GM12864 (cell line): ENCODE measurements around the gene PACRG.

Source experiments
- DNase-seq: peaks from one replicate; pipeline ENCODE4 v3.0.0-alpha.2; 2011; ENCODE audit warnings: low read depth
- H3K4me3 ChIP-seq: 2 replicates; pipeline ENCODE4 v1.5.1; 2011; ENCODE audit warnings: mild to moderate bottlenecking, low read depth, low read length, control low read depth
- TF ChIP-seq, protein P1 (sequence below): IDR thresholded peaks from 2 replicates; pipeline ENCODE4 v1.5.1; 2011; ENCODE audit warnings: low read depth, mild to moderate bottlenecking, moderate library complexity, low read length, control low read depth, inconsistent platforms; ENCODE audit errors: missing control alignments

PACRG gene

DNA sequence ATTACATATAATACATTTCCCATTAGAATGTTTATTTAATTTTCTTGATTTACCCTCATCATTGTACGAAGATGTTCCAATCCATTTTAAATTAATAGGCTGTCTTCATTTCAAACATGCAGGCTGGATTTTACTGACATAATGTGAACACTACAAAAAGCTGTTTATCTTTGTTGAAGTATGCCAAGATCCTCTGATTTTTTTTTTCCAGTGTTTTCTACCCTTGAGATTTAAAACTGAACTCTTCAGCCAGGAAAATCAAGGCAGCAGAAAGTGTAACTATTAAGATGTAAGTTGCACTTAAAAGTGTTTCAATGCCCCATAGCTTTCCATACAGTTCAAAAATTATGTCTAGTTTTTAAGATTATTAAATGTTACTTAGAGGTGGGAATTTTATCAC lies 43.7 kb upstream of the PACRG start:
- TF ChIP-seq, protein P1, sequence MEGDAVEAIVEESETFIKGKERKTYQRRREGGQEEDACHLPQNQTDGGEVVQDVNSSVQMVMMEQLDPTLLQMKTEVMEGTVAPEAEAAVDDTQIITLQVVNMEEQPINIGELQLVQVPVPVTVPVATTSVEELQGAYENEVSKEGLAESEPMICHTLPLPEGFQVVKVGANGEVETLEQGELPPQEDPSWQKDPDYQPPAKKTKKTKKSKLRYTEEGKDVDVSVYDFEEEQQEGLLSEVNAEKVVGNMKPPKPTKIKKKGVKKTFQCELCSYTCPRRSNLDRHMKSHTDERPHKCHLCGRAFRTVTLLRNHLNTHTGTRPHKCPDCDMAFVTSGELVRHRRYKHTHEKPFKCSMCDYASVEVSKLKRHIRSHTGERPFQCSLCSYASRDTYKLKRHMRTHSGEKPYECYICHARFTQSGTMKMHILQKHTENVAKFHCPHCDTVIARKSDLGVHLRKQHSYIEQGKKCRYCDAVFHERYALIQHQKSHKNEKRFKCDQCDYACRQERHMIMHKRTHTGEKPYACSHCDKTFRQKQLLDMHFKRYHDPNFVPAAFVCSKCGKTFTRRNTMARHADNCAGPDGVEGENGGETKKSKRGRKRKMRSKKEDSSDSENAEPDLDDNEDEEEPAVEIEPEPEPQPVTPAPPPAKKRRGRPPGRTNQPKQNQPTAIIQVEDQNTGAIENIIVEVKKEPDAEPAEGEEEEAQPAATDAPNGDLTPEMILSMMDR = no peak
- H3K4me3 ChIP-seq = no peak overlapping the region
- DNase-seq = no peak

DNA sequence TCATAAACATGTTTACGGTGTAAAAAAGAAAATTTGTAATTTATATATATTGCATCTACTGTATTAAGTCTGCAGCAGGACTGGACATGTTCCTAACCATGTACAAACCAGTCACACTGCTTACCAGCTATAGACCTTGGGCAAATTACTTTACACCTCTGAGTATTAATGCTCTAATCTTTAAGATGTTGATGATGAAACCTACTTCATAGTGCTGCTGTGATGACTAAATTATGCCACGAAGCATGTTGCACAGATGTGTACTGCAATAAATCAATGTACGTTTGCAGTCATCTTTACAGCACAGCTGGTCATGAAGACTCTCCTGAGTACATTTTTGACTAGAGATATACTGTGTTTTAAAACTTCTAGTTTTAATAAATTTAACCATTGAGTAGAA lies 42.8 kb upstream of the PACRG start:
- TF ChIP-seq, protein P1 = no peak
- no peak for DNase-seq
- H3K4me3 ChIP-seq = no peak overlapping the region

DNA sequence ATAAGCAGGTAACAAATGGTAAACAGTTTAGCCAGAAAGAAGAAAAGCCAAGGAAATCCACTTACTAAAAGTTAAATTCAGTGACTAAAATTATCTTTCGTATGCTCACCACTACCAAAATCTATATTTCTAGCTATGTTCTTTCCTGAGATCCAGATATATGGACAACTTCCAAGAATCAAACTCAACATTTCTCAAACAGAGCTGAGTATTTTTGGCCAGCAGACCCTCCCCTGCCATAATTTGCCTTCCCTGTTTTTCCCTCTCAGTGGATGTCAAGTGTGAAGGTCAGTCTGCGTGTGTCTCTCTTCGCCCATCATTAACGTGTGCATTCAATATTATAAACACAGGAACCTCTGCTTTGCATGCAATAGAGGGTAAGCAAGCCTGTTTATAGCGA lies 42.2 kb upstream of the PACRG start:
- no peak for DNase-seq
- no peak overlapping the region for H3K4me3 ChIP-seq
- TF ChIP-seq, protein P1 = no peak

DNA sequence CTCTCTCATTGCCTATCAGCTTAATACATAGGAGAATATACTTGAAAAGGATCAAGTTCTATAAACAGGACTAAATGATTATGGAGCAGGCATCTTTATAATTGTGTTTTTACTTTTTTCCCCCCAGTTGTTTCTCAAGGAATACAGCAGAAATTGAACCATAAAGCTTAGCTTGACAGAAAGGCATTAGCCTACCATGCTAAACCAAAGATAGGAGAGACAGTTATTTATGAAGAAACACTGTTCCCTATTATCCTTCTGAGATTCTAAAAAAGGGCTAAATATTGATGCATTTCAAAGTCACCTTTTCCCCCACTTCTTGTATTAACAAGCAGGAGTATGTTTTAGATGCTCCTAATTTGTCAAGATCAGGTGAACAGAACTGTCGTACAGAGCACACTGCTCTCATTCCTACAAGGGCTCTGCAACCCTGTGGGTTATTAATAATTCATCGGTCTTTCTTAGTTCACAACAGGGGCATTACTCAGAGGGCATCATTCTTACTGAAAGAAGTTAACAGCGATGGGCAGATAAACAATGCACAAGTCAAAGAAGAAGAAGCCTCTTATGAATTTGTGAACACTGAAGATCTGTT lies 38.9 kb upstream of the PACRG start:
- no peak overlapping the region for H3K4me3 ChIP-seq
- TF ChIP-seq, protein P1 = no peak
- DNase-seq = no peak

DNA sequence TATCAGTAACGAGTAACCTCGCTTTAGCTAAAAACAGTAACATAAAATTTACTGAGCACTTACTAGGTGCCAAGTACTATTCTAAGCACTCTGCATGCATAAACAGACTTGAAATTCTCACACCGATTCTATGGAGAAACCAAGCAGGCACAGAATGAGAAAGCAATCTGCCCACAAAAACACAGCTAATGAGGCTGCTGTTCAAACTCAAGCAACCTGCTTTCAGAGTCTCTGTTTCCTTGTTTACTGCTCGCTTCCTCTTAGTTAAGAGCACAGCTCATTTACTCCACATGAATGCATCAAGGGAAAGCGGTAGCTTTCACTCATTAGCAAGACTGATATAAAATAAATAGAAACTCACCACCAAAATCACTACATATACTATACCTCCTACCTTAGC lies 37.6 kb upstream of the PACRG start:
- DNase-seq = no peak
- no peak overlapping the region for H3K4me3 ChIP-seq

DNA sequence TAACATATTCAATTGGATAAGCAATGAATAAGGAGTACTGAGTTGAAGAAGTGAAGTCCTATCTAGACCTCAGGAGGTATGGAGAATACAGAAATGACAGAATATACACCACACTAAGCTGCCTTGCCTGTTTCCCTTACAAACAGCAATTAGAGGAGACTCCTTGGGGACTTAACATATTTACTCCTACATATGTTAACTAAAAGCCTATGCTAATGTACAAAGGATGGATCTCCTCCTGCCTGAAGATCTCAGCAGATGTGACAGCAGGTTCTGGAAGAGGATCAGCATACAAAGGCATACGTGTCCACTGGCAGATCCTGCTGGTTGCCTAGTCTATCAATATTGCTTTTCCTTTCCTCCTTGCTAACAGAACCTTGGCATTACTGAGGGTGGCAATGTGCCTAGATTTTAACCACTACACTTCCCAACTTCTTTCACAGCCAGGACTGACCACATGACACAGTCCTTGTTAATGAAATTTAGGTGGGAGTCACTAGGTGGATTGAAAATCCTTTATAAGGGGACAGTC lies 29.8 kb upstream of the PACRG start:
- no peak for DNase-seq
- TF ChIP-seq, protein P1 = no peak
- H3K4me3 ChIP-seq = no peak overlapping the region

More for the DNA sequence above, 37.6 kb upstream of the PACRG start:
- TF ChIP-seq, protein P1 = no peak

DNA sequence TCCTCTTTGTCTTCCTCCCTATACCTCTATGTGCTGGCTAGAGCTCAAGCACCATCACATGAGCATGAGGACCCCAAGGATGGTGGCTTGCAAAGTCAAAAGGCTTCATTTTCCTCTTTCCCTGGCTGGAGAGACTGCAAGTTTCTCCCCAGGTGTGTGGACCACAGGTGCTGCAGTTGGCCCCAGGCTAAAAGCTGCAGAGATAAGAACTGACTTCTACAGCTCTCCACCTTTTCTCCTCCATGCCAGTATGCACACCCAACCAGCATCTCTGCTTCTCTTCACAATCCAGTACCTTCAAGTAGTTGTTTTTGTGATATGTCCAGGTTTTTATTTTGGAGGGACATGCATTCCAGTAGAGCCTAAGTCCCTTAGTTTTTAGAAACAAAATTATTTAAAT lies 29.3 kb upstream of the PACRG start:
- TF ChIP-seq, protein P1 = no peak
- DNase-seq = no peak

More for the DNA sequence above, 29.3 kb upstream of the PACRG start:
- no peak overlapping the region for H3K4me3 ChIP-seq
